Peyer's patch (tissue), 4 donors: ENCODE data around the gene NHEJ1. TPM values are rescaled to one million over a fixed set of nuclear protein-coding genes. Genes with fewer than 3 reads are reported as not detected.

Experiments used
- DNase-seq, 3 donors: peaks; one replicate each; pipeline ENCODE4 v3.0.0-alpha.2; 2017 to 2019
- H3K27ac ChIP-seq, 4 donors: fragments of 200-600 bp; sonication (generic); one replicate each; pipeline ENCODE4 v1.5.1; 2016 to 2019
- H3K27me3 ChIP-seq, 2 donors: fragments of 200-600 bp; sonication (generic); one replicate each; pipeline ENCODE4 v1.5.1; 2019
- H3K36me3 ChIP-seq, 3 donors: fragments of 200-600 bp; sonication (generic); one replicate each; pipeline ENCODE4 v1.5.1; 2016 to 2019
- H3K4me1 ChIP-seq, 4 donors: fragments of 200-600 bp; sonication (generic); one replicate each; pipeline ENCODE4 v1.5.1; 2016 to 2019
- H3K4me3 ChIP-seq, 4 donors: fragments of 200-600 bp; sonication (generic); 1 replicate in 3 of 4; 2 replicates in 1 of 4; pipeline ENCODE4 v1.5.1; 2016 to 2019; ENCODE audit warnings: mild to moderate bottlenecking in 1 of 4
- H3K9me3 ChIP-seq, 4 donors: fragments of 200-600 bp; sonication (generic); one replicate each; pipeline ENCODE4 v1.5.1; 2016 to 2019; ENCODE audit warnings: mild to moderate bottlenecking in 1 of 4
- CTCF ChIP-seq, 6 experiments: fragments of 450-650 bp in 4 of 6; fragments of 200-600 bp in 2 of 6; sonication (generic) in 1 of 6; IDR thresholded peaks; one replicate each; pipeline ENCODE4 v1.5.1; 2017 to 2019; ENCODE audit warnings: antibody characterized with exemption in 6 of 6, mild to moderate bottlenecking in 3 of 6, moderate library complexity in 1 of 6
- POLR2A ChIP-seq, 2 donors: fragments of 450-650 bp; IDR thresholded peaks; one replicate each; pipeline ENCODE4 v1.5.1; 2017; ENCODE audit warnings: antibody characterized with exemption in 2 of 2, mild to moderate bottlenecking in 2 of 2, moderate library complexity in 2 of 2
- total RNA-seq, 4 donors: library from RNA; depleted of rRNA; stranded (reverse); fragments of >200 nt; gene quantifications; one replicate each; pipeline ENCODE4 v1.1.0, GENCODE V29; 2016

The NHEJ1 gene
- total RNA-seq, 4 donors from 2014 or later: 28.1 to 91.6 (median 67.2) TPM

- peaks cover 0 to 20% (median 7%) of the 10 kb centered on the region in 4 donors for H3K4me1 ChIP-seq
- no peaks in the 10 kb centered on the region for H3K27me3 ChIP-seq
- TF ChIP-seq CTCF (IDR thresholded peaks at IDR 0.05) (no peak), POLR2A (IDR thresholded peaks at IDR 0.05) (no peak)
- DNase-seq: no peak
- H3K36me3 ChIP-seq: no peaks in the 10 kb centered on the region
- H3K4me3 ChIP-seq: no peak overlapping the region
- H3K27ac ChIP-seq: peak overlapping the region in 2 of 4 donors; percentile 90 to 96
- no peaks in the 10 kb centered on the region for H3K9me3 ChIP-seq
Measured at GRCh38 chr2:219128396-219128795, 32.2 kb downstream of the NHEJ1 start.

GRCh38 chr2:219127037-219127635 is 33.5 kb downstream of the NHEJ1 start:
- DNase-seq: no peak
- Histone ChIP-seq H3K9me3 (no peaks in the 10 kb centered on the region), H3K4me3 (no peak overlapping the region), H3K27me3 (no peaks in the 10 kb centered on the region), H3K27ac (peak overlapping the region in 3 of 4 donors; percentile 79 to 96 (median 90)), H3K36me3 (no peaks in the 10 kb centered on the region), H3K4me1 (peaks cover 0 to 28% (median 7%) of the 10 kb centered on the region in 4 donors)
- TF ChIP-seq CTCF (IDR thresholded peaks at IDR 0.05) (no peak), POLR2A (IDR thresholded peaks at IDR 0.05) (peak in 1 of 2 donors; percentile 44)

- H3K4me1 ChIP-seq: peaks cover 0 to 28% (median 7%) of the 10 kb centered on the region in 4 donors
- H3K9me3 ChIP-seq: no peaks in the 10 kb centered on the region
- peak overlapping the region in 3 of 4 donors; percentile 79 to 96 (median 90) for H3K27ac ChIP-seq
- H3K36me3 ChIP-seq: no peaks in the 10 kb centered on the region
- TF ChIP-seq CTCF (IDR thresholded peaks at IDR 0.05) (no peak), POLR2A (IDR thresholded peaks at IDR 0.05) (no peak)
- no peak for DNase-seq
- H3K27me3 ChIP-seq: no peaks in the 10 kb centered on the region
- H3K4me3 ChIP-seq: no peak overlapping the region
Measured at GRCh38 chr2:219126555-219126954, 34.1 kb downstream of the NHEJ1 start.

- no peak for DNase-seq
- H3K4me1 ChIP-seq: peaks cover 0 to 28% (median 7%) of the 10 kb centered on the region in 4 donors
- H3K27ac ChIP-seq: peak overlapping the region in 3 of 4 donors; percentile 79 to 96 (median 90)
- no peaks in the 10 kb centered on the region for H3K9me3 ChIP-seq
- no peaks in the 10 kb centered on the region for H3K36me3 ChIP-seq
- TF ChIP-seq CTCF (IDR thresholded peaks at IDR 0.05) (no peak), POLR2A (IDR thresholded peaks at IDR 0.05) (no peak)
- H3K27me3 ChIP-seq: no peaks in the 10 kb centered on the region
- no peak overlapping the region for H3K4me3 ChIP-seq
Measured at GRCh38 chr2:219125886-219126270, 34.7 kb downstream of the NHEJ1 start.

- DNase-seq: peak in 2 of 3 donors; percentile 85 to 90
- Histone ChIP-seq H3K4me1 (peaks cover 0 to 28% (median 7%) of the 10 kb centered on the region in 4 donors), H3K27ac (peak overlapping the region in 3 of 4 donors; percentile 79 to 96 (median 90)), H3K27me3 (no peaks in the 10 kb centered on the region), H3K9me3 (no peaks in the 10 kb centered on the region), H3K4me3 (peak overlapping the region in 2 of 4 donors; percentile 15 to 33), H3K36me3 (no peaks in the 10 kb centered on the region)
- TF ChIP-seq POLR2A (IDR thresholded peaks at IDR 0.05) (peak; percentile 18 to 87), CTCF (IDR thresholded peaks at IDR 0.05) (no peak)
Measured at GRCh38 chr2:219125225-219125885, 35.3 kb downstream of the NHEJ1 start.
